GM23248 (cell line): ENCODE measurements around the gene SH3BP1. TPM values are rescaled to one million over a fixed set of nuclear protein-coding genes. Genes with fewer than 3 reads are reported as not detected.

Experiments used
- DNase-seq: peaks from one replicate; pipeline ENCODE4 v3.0.0-alpha.2; 2015
- H2AFZ ChIP-seq: fragments of 200-600 bp; sonication (generic); 2 replicates; pipeline ENCODE4 v1.6.1; 2016; ENCODE audit warnings: antibody characterized with exemption
- H3F3A ChIP-seq: fragments of 200-600 bp; sonication (generic); 2 replicates; pipeline ENCODE4 v1.6.1; 2016; ENCODE audit warnings: mild to moderate bottlenecking, antibody characterized with exemption, mixed run types; ENCODE audit not compliant: insufficient read depth
- H3K27ac ChIP-seq: fragments of 200-600 bp; sonication (generic); 2 replicates; pipeline ENCODE4 v1.5.1; 2016; ENCODE audit warnings: mild to moderate bottlenecking
- H3K27me3 ChIP-seq: fragments of 200-600 bp; sonication (generic); replicated peaks from 2 replicates; pipeline ENCODE4 v1.6.1; 2016; ENCODE audit warnings: mild to moderate bottlenecking; ENCODE audit not compliant: insufficient read depth
- H3K36me3 ChIP-seq: fragments of 200-600 bp; sonication (generic); 2 replicates; pipeline ENCODE4 v1.6.1; 2016; ENCODE audit warnings: low read depth, mild to moderate bottlenecking
- H3K4me1 ChIP-seq: fragments of 200-600 bp; sonication (generic); 2 replicates; pipeline ENCODE4 v1.6.1; 2016; ENCODE audit warnings: mild to moderate bottlenecking; ENCODE audit not compliant: insufficient read depth
- H3K4me2 ChIP-seq: fragments of 200-600 bp; sonication (generic); one replicate; pipeline ENCODE4 v1.6.1; 2016; ENCODE audit warnings: mild to moderate bottlenecking; ENCODE audit not compliant: unreplicated experiment
- H3K4me3 ChIP-seq: fragments of 200-600 bp; sonication (generic); 2 replicates; pipeline ENCODE4 v1.5.1; 2016; ENCODE audit warnings: mild to moderate bottlenecking
- H3K79me2 ChIP-seq: fragments of 200-600 bp; sonication (generic); 2 replicates; pipeline ENCODE4 v1.6.1; 2016; ENCODE audit warnings: mild to moderate bottlenecking; ENCODE audit not compliant: insufficient read depth
- H3K9ac ChIP-seq: fragments of 200-600 bp; sonication (generic); 2 replicates; pipeline ENCODE4 v1.6.1; 2016; ENCODE audit warnings: mild to moderate bottlenecking
- H3K9me2 ChIP-seq: fragments of 200-600 bp; sonication (generic); 2 replicates; pipeline ENCODE4 v1.6.1; 2016; ENCODE audit warnings: mixed run types, mild to moderate bottlenecking, moderate library complexity; ENCODE audit not compliant: insufficient read depth
- H3K9me3 ChIP-seq: fragments of 200-600 bp; sonication (generic); one replicate; pipeline ENCODE4 v1.6.1; 2017; ENCODE audit warnings: low read depth
- H4K20me1 ChIP-seq: fragments of 200-600 bp; sonication (generic); 2 replicates; pipeline ENCODE4 v1.6.0; 2016; ENCODE audit not compliant: insufficient read depth
- EZH2 ChIP-seq: fragments of 200-600 bp; sonication (generic); IDR thresholded peaks from 2 replicates; pipeline ENCODE4 v1.6.1; 2018; ENCODE audit warnings: antibody characterized with exemption, mild to moderate bottlenecking; ENCODE audit not compliant: insufficient read depth, poor library complexity, severe bottlenecking
- EZH2phosphoT487 ChIP-seq: fragments of 200-600 bp; sonication (generic); IDR thresholded peaks from 2 replicates; pipeline ENCODE4 v1.6.1; 2018; ENCODE audit warnings: antibody characterized with exemption, moderate library complexity, mild to moderate bottlenecking, low read depth; ENCODE audit not compliant: insufficient read depth
- WGBS, 2 experiments: methylation state at CpG; one replicate each; pipeline ENCODE4 v1.1.6; 2015 to 2017; ENCODE audit warnings: low lambda C conversion rate in 2 of 2, low coverage in 1 of 2; ENCODE audit errors: missing lambda C conversion rate in 2 of 2; 5-methylcytosine and 5-hydroxymethylcytosine counted together
- in situ Hi-C: fragments of 300-500 bp; cut with MboI; formaldehyde crosslinking; loops from 2 replicates; pipeline ENCODE4 v1.15.0; 2020
- polyA plus RNA-seq: library from polyadenylated mRNA; unstranded; fragments of >200 nt; fragmentation: Nextera tagmentation; extraction: Ambion mirVana; gene quantifications from 2 replicates; pipeline ENCODE4 v1.2.1, GENCODE V29; 2016
- total RNA-seq: library from RNA; depleted of rRNA; stranded (reverse); fragments of >200 nt; shearing (Covaris generic); gene quantifications from 2 replicates; pipeline ENCODE4 v1.2.3, GENCODE V29; 2014

Gene SH3BP1
- total and polyA plus RNA-seq, 2 experiments from 2014 or later = 0.81 to 9.9 TPM

- no peak overlapping the region for H3K27ac ChIP-seq
- H3K9ac ChIP-seq = no peak overlapping the region
- no peak for DNase-seq
- WGBS, 2 experiments = 76 to 77% methylated on average over 6 of the region's 6 CpGs
- peaks cover 7% of the 10 kb centered on the region; the same call in 1 of the 2 replicates for H3K4me1 ChIP-seq
- H3K4me2 ChIP-seq = no peak overlapping the region
- no peaks in the 10 kb centered on the region for H3K27me3 ChIP-seq
- no peaks in the 10 kb centered on the region; the same call in 1 of the 2 replicates for H3F3A ChIP-seq
- H3K9me2 ChIP-seq = no peaks in the 10 kb centered on the region
- H3K79me2 ChIP-seq = no peaks in the 10 kb centered on the region
- H2AFZ ChIP-seq = no peak overlapping the region
- H3K4me3 ChIP-seq = no peak overlapping the region
- H3K9me3 ChIP-seq = no peaks in the 10 kb centered on the region
- TF ChIP-seq EZH2phosphoT487 = no peak
- TF ChIP-seq EZH2 = no peak
- H3K36me3 ChIP-seq = no peaks in the 10 kb centered on the region
- H4K20me1 ChIP-seq = no peaks in the 10 kb centered on the region
- in situ Hi-C loops = no loop called here
Observed at GRCh38 chr22:37604074-37604473, 35.4 kb upstream of the SH3BP1 start.

GRCh38 chr22:37604875-37605274 lies 34.6 kb upstream of the SH3BP1 start:
- H3K9ac ChIP-seq = no peak overlapping the region
- no peaks in the 10 kb centered on the region for H4K20me1 ChIP-seq
- in situ Hi-C loops = no loop called here
- no peaks in the 10 kb centered on the region for H3K27me3 ChIP-seq
- no peaks in the 10 kb centered on the region for H3K9me3 ChIP-seq
- no peaks in the 10 kb centered on the region for H3K36me3 ChIP-seq
- H3K9me2 ChIP-seq = no peaks in the 10 kb centered on the region
- DNase-seq = no peak
- no peak overlapping the region for H3K4me2 ChIP-seq
- H3K4me3 ChIP-seq = no peak overlapping the region
- no peak overlapping the region for H3K27ac ChIP-seq
- H2AFZ ChIP-seq = no peak overlapping the region
- H3K4me1 ChIP-seq = peaks cover 10% of the 10 kb centered on the region; the same call in 1 of the 2 replicates
- 31 to 38% methylated on average over 5 of the region's 5 CpGs for WGBS, 2 experiments
- peaks cover 7% of the 10 kb centered on the region for H3K79me2 ChIP-seq
- H3F3A ChIP-seq = no peaks in the 10 kb centered on the region; the same call in 1 of the 2 replicates
- TF ChIP-seq EZH2 (no peak), EZH2phosphoT487 (no peak)

- Histone ChIP-seq H3K9me2 (no peaks in the 10 kb centered on the region), H3K9me3 (no peaks in the 10 kb centered on the region), H3K79me2 (peaks cover 30% of the 10 kb centered on the region), H3F3A (no peaks in the 10 kb centered on the region; the same call in 1 of the 2 replicates), H3K4me3 (peak overlapping the region; percentile 66), H3K27me3 (no peaks in the 10 kb centered on the region), H2AFZ (peak overlapping the region; percentile 73), H3K4me2 (peak overlapping the region; percentile 59), H3K27ac (peak overlapping the region; percentile 96), H3K36me3 (no peaks in the 10 kb centered on the region), H4K20me1 (no peaks in the 10 kb centered on the region), H3K9ac (peak overlapping the region; percentile 89), H3K4me1 (peaks cover 14% of the 10 kb centered on the region; the same call in 1 of the 2 replicates)
- TF ChIP-seq EZH2phosphoT487 = no peak
- TF ChIP-seq EZH2 = no peak
- WGBS, 2 experiments = 3 to 4% methylated on average over 40 to 44 of the region's 44 CpGs
- in situ Hi-C loops = no loop called here
- DNase-seq = peak; percentile 62
Observed at GRCh38 chr22:37607010-37607934, 32.2 kb upstream of the SH3BP1 start.

GRCh38 chr22:37607935-37608476 lies 31.5 kb upstream of the SH3BP1 start:
- TF ChIP-seq EZH2 (no peak), EZH2phosphoT487 (no peak)
- H3F3A ChIP-seq = no peaks in the 10 kb centered on the region; the same call in 1 of the 2 replicates
- peak overlapping the region; percentile 88 for H2AFZ ChIP-seq
- H3K4me3 ChIP-seq = peak overlapping the region; percentile 92
- H3K79me2 ChIP-seq = peaks cover 30% of the 10 kb centered on the region
- no peaks in the 10 kb centered on the region for H3K36me3 ChIP-seq
- peaks cover 14% of the 10 kb centered on the region; the same call in 1 of the 2 replicates for H3K4me1 ChIP-seq
- 6 to 8% methylated on average over 14 to 17 of the region's 17 CpGs for WGBS, 2 experiments
- H3K9ac ChIP-seq = peak overlapping the region; percentile 89
- peak overlapping the region; percentile 59 for H3K4me2 ChIP-seq
- no peaks in the 10 kb centered on the region for H3K9me3 ChIP-seq
- H3K27me3 ChIP-seq = no peaks in the 10 kb centered on the region
- in situ Hi-C loops = no loop called here
- H4K20me1 ChIP-seq = no peaks in the 10 kb centered on the region
- H3K9me2 ChIP-seq = no peaks in the 10 kb centered on the region
- peak overlapping the region; percentile 96 for H3K27ac ChIP-seq
- DNase-seq = no peak
